ENCODE measurements around the gene PHKG2.
"Not testable (repeated sequence)": the region's sequence is repeated elsewhere in the genome, so short reads cannot be mapped to it uniquely, and the experiment has no call there.

Gene PHKG2

GRCh38 chr16:30747799-30748633, at the start of gene PHKG2:
TSS of gene PHKG2 (plus strand) at chr16:30748425. CDS start at chr16:30748821, 396 bp downstream.
- TF ChIP-seq CTCF (IDR thresholded peaks at IDR 0.05; ENCODE audit: low read depth, low read length) (no peak), MAX (IDR thresholded peaks at IDR 0.05; ENCODE audit: low read depth, low read length) (peak; percentile 98), MYC (IDR thresholded peaks at IDR 0.05; ENCODE audit: low read depth, low read length) (peak; percentile 92), POLR2A (IDR thresholded peaks at IDR 0.05; ENCODE audit: extremely low read depth, insufficient read length) (peak; percentile 73)
- DNase-seq (ENCODE audit: low read depth) = peak; percentile 99
- peak within 1 kb of the TSS; percentile 74 for H3K4me3 ChIP-seq (ENCODE audit: low read depth, low read length)

- peak within 1 kb of the TSS; percentile 92 for H3K4me3 ChIP-seq (ENCODE audit: low read depth, low read length)
- peak; percentile 62 for TF ChIP-seq POLR2A (IDR thresholded peaks at IDR 0.05; ENCODE audit: extremely low read depth, insufficient read length)
- TF ChIP-seq MYC (IDR thresholded peaks at IDR 0.05; ENCODE audit: low read depth, low read length) = peak; percentile 69; the same call in 1 of the 2 replicates
- TF ChIP-seq MAX (IDR thresholded peaks at IDR 0.05; ENCODE audit: low read depth, low read length) = no peak; the same call in none of the 2 replicates
- DNase-seq (ENCODE audit: low read depth) = peak; percentile 89
Measured at GRCh38 chr16:30698816-30699614, 49.2 kb upstream of the PHKG2 start, which contains the start of gene SRCAP. TSS of gene SRCAP (plus strand) at chr16:30699171. CDS start at chr16:30700825, 1,654 bp downstream.

- no peak for TF ChIP-seq CTCF (IDR thresholded peaks at IDR 0.05; ENCODE audit: low read depth, low read length)
- TF ChIP-seq MAX (IDR thresholded peaks at IDR 0.05; ENCODE audit: low read depth, low read length) = no peak
- TF ChIP-seq POLR2A (IDR thresholded peaks at IDR 0.05; ENCODE audit: extremely low read depth, insufficient read length) = no peak
- no peak for TF ChIP-seq MYC (IDR thresholded peaks at IDR 0.05; ENCODE audit: low read depth, low read length)
- peak overlapping the region; percentile 92 for H3K4me3 ChIP-seq (ENCODE audit: low read depth, low read length)
- no peak for DNase-seq (ENCODE audit: low read depth)
Measured at GRCh38 chr16:30699615-30700099, 48.6 kb upstream of the PHKG2 start.

GRCh38 chr16:30700491-30700890, 47.7 kb upstream of the PHKG2 start:
- H3K4me3 ChIP-seq (ENCODE audit: low read depth, low read length) = peak overlapping the region; percentile 92
- no peak for DNase-seq (ENCODE audit: low read depth)
- TF ChIP-seq CTCF (IDR thresholded peaks at IDR 0.05; ENCODE audit: low read depth, low read length) (no peak), MAX (IDR thresholded peaks at IDR 0.05; ENCODE audit: low read depth, low read length) (no peak), MYC (IDR thresholded peaks at IDR 0.05; ENCODE audit: low read depth, low read length) (no peak), POLR2A (IDR thresholded peaks at IDR 0.05; ENCODE audit: extremely low read depth, insufficient read length) (no peak)

GRCh38 chr16:30700971-30701370, 47.3 kb upstream of the PHKG2 start:
- no peak overlapping the region for H3K4me3 ChIP-seq (ENCODE audit: low read depth, low read length)
- DNase-seq (ENCODE audit: low read depth) = no peak
- TF ChIP-seq POLR2A (IDR thresholded peaks at IDR 0.05; ENCODE audit: extremely low read depth, insufficient read length) = no peak
- TF ChIP-seq CTCF (IDR thresholded peaks at IDR 0.05; ENCODE audit: low read depth, low read length) = no peak
- TF ChIP-seq MAX (IDR thresholded peaks at IDR 0.05; ENCODE audit: low read depth, low read length) = no peak
- TF ChIP-seq MYC (IDR thresholded peaks at IDR 0.05; ENCODE audit: low read depth, low read length) = no peak

GRCh38 chr16:30703071-30703470, 45.2 kb upstream of the PHKG2 start:
- H3K4me3 ChIP-seq (ENCODE audit: low read depth, low read length); DNase-seq (ENCODE audit: low read depth): not testable (repeated sequence)

All from NB4 (cell line).